ENCODE data around the gene CTDP1. TPM values are rescaled to one million over a fixed set of nuclear protein-coding genes. Genes with fewer than 3 reads are reported as not detected.
"Not testable (repeated sequence)": the region's sequence is repeated elsewhere in the genome, so short reads cannot be mapped to it uniquely, and the experiment has no call there.

Gene CTDP1
- total RNA-seq, 1 experiment from 2014 or later: 6.2 TPM

DNA sequence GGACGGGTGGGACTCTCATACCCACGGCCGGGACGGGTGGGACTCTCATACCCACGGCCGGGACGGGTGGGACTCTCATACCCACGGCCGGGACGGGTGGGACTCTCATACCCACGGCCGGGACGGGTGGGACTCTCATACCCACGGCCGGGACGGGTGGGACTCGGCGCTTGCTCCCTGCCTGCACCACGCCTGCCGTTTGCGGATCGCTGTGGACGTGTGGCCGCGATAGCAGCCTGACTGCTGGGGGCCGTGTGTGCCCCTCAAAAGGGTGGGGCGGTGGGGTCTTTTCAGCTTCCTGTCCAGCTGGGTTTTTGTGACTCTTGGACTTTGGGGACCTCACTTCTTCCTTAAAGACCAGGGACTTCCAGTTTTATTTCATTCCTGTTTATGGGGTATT lies 60.4 kb downstream of the CTDP1 start:
- not testable (repeated sequence) for DNase-seq (ENCODE audit: low read depth)

DNA sequence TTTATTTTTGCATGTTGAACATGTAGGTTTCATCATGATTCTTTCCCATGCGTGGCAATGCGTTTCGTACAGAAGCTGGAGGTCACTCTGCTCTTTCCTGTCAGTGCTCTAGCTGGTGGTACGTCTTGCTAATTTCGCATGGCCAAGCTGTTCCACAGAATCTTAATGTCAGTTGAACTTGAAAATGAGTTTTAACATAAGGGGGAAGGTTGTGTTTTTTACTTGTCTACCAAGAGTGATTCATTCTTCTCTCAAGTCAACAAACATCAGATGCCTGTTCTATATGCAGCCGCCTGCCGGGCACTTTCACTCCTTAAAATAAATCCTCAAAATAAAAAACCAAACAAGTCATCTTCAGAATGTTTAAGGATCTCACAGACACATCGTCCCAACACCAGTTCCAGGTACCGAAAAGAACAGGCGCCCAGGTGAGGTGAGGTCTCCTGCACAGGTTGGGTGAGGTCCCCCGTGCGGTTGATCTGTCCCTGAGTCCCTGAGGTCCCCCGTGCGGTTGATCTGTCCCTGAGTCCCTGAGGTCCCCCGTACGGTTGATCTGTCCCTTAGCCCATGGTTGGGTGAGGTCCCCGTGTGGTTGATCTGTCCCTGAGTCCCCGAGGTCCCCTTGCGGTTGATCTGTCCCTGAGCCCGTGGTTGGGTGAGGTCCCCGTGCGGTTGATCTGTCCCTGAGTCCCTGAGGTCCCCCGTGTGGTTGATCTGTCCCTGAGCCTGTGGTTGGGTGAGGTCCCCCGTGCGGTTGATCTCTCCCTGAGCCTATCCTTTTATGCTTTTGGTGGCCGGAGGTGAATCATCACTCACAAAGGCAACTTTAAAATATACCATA lies 61.1 kb downstream of the CTDP1 start:
- no peak for DNase-seq (ENCODE audit: low read depth)

DNA sequence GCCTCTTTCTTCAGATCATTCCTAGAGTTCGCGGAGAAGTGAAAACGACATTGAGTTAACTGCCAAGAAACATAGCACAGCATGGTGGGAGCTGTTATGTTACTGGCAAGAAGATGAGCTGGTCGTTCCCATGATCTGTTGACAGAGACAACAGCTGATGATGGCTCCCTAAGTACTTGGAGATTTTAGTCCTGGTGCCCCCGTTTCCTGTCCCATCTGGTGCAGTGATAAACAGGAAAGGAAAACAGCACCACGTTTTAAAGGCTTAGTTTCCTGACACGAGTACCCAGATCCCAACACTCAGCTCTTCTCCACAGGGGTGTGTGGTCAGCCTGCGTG lies 61.7 kb downstream of the CTDP1 start:
- DNase-seq (ENCODE audit: low read depth): no peak

DNA sequence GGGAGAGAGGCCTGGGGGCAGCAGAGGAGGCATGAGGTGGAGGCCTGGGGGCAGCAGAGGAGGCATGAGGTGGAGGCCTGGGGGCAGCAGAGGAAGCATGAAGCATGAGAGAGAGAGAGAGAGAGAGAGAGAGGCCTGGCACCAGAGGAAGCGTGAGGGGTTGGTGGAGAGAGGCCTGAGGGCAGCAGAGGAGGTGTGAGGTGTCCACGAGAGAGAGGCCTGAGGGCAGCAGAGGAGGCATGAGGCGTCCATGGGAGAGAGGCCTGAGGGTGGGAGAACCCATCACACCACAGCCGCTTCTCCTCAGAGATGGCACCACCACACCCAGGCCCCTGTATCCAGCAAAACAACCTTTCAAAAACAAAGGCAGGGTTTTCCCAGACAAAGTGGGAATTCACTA lies 62.5 kb downstream of the CTDP1 start:
- DNase-seq (ENCODE audit: low read depth): no peak

DNA sequence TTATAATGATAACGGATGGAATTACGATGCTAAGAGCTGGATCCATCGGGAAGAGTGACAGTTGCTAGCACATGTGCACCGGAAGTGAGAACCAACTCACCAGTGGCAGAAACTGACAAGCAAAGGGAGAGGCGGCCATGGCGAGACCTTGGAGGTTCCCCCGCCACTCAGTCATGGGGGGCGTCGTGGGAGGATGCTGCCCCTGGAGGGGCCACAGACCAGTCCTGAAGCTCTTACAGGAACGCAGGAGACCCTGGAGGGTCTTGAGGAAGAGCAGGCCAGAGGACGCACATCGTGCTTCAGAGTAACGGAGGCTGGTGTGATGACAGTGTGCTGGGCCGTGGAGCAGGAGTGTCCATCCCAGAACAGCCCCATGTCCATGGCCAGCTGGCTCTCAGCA lies 65.0 kb downstream of the CTDP1 start:
- DNase-seq (ENCODE audit: low read depth): no peak

DNA sequence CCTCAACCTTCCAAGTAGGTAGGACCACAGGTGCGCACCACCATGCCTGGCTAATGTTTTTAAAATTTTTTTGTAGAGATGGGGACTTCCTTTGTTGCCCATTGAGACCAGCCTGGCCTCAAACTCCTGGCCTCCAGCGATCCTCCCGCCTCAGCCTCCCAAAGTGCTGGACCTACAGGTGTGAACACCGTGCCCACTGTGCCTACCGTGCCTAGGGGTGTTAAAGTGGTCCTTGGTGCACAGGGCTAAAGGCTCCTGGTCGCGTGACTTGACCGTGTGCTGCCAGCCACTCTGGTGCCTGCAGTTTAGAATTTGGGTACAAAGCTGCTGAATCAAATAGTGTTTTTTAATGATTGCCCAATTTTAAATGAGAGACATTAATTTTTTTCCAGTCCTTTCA lies 67.1 kb downstream of the CTDP1 start:
- no peak for DNase-seq (ENCODE audit: low read depth)

DNA sequence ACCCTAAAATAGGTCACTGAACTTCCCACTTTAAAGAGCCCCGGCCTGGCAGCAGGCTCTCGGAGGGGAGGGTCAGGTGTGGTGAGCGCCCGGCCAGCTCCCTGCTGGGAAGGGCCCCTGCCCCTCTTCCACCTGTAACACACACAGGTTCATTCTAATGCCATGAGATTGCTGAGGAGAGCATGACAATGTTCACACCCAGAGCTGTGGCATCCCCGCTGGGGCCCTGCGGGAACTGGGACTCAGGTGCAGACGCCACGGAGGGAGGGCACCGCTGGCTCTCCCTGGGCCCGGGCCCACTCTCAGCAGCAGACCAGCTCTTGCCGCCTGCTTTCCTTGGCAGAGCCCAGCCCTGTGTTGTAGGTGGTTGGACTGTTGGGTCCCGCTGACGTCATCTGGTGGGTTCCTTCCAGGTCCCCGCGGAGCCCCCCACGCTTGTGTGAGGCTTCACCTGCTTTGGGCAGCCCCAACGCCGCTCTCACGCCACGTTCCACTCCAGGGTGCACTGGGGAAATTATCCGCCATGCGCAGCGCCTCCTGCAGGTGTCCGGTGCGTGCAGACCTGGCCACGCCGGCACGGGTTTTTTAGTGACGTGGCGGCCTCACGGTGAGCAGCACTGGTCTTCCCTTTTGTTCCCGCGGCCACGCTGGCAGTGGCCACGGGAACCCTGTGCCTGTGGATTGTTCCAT lies 67.7 kb downstream of the CTDP1 start:
- no peak for DNase-seq (ENCODE audit: low read depth)

DNA sequence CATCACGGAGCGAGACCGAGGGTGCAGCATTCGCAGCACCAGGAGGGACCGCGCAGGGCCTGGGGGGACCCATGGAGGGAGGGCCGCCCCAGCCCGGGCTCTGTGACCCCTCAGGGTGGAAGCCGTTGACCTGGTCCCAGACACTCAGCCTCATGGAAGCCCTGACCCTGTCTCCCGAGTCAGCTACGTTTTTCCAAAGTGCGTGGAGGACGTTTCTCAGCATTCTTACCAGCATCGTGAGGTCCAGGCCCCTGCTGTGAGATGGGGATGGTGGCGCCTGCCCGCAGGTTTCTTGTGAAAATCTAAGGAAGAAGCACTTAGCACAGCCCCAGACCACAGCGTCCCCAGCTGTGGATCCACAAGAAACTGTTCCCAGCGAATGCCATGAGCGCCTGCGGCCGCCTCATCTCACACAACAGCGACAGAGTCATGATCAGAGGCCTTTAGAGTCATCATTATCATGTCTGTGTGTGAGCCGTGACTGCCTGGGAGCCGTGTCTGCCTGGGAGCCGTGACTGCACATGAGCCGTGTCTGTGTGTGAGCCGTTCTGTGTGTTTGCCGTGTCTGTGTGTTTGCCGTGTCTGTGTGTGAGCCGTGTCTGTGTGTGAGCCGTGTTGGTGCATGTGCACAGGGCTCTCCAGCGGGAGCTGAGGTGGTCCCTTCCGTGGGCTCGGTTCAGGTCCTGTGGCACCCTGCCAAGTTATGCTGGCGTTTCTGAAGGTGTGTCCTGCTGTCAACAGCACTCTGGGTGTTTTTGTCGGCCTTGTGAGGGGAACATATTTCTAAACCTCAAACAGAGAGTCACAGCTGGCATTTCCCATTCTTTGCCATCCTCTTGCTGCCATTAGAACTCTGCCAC lies 68.9 kb downstream of the CTDP1 start:
- no peak for DNase-seq (ENCODE audit: low read depth)

DNA sequence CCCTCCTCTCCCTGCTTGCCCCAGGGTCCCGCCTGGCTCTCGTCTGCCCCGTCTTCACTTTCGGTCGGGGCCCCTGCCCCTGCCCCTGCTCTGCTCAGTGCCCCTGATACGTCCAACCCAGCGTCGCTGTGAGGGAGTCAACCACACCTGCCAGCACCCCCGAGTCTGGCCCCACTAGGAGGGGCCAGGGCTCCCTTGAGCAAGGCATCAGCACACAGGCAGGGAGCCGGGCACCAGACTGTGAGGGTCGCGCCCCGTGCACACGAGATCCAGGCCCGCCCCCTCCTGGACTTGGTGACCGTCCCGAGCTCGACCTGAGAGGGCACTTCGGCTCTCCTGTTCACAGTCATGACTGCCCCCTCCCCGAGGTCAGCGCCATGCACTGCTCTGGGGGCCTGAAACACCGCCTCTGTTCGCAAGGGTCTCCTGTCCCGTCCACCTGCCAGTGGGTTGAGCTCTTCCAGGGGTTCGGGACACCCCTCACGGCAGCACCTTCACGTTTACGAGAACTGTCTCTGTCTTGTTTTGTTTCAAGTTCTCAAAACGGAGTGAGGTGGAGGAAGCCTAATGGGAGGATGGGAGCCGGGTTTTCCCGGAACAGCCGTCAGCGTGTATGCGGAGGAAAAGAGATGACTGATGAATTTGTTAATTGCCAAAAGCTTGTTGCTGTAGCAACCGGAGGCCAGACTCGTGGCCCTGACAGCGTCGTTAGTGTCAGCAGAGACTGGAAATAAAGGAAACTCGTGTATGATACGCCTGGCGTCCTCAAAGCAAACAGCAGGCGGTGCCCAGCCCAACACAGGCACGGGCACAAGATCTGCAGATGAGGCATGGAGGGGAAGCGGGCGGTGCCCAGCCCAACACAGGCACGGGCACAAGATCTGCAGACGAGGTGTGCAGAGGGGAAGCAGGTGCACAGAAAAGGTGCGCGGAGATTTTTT lies 69.9 kb downstream of the CTDP1 start:
- DNase-seq (ENCODE audit: low read depth): no peak

DNA sequence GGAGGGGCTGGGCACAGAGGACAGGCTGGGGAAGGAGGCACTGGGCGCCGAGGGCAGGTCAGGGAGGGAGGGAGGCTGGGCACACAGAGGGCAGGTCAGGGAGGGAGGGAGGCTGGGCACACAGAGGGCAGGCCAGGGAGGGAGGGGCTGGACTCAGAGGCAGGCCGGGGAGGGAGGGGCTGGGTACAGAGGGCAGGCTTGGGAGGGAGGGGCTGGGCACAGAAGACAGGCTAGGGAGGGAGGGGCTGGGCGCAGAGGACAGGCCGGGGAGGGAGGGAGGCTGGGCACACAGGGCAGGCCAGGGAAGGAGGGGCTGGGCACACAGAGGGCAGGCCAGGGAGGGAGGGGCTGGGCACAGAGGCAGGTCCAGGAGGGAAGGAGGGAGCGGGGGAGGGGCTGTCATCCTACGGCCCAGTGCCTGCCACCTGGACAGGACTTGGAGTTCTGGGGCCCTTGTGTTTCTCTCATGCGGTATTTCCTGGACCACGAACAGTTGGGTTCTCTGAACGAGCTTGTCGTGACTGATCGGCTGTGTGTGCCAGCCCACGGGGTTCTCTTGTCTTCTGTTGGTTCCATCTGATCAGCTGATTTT lies 71.5 kb downstream of the CTDP1 start:
- no peak for DNase-seq (ENCODE audit: low read depth)

DNA sequence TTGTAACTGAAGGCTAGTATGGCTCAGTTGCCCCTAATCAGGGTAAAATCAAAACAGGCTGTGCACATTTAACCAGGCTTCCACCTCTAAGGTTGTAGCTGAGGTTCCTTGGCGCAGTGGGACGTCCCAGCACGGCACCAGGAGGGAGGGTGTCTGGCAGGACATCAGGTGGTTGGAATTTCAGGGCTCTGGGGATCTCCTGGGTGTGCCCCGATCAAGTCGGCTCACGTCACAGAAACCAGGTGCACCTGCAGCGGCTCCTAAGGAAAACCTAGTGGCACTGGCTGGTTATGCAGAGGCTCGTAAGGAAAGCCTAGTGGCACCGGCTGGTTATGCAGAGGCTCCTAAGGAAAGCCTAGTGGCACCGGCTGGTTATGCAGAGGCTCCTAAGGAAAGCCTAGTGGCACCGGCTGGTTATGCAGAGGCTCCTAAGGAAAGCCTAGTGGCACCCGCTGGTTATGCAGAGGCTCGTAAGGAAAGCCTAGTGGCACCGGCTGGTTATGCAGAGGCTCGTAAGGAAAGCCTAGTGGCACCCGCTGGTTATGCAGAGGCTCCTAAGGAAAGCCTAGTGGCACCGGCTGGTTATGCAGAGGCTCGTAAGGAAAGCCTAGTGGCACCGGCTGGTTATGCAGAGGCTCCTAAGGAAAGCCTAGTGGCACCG lies 72.4 kb downstream of the CTDP1 start:
- DNase-seq (ENCODE audit: low read depth): not testable (repeated sequence)

DNA sequence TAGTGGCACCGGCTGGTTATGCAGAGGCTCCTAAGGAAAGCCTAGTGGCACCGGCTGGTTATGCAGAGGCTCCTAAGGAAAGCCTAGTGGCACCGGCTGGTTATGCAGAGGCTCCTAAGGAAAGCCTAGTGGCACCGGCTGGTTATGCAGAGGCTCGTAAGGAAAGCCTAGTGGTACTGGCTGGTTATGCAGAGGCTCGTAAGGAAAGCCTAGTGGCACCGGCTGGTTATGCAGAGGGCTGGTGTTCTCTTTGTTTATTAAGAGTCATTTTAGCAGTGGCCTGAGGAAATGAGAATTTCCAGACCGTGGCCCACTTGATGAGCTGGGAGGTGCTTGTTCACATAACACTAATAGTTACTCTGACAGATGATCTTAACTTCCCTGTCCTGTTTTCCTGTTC lies 73.3 kb downstream of the CTDP1 start:
- DNase-seq (ENCODE audit: low read depth): not testable (repeated sequence)

DNA sequence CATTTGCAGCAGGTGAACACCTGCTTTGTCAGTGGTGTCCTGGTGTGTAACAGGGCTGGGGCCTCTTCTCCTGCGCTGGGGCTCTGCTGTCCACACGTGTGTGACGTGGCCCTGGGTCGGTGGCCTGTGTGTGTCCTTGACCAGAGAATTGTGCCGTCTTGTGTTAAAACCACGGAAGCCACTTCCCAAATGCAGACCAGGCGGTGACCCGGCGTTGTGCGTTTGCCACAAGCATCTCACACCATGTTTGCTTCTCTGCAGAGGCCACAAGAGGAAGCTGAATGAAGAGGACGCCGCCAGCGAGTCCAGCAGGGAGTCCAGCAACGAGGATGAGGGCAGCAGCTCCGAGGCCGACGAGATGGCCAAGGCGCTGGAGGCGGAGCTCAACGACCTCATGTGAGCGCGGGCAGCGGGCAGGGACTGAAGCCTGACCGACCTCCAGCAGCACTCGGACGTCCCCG lies 73.8 kb downstream of the CTDP1 start:
- no peak for DNase-seq (ENCODE audit: low read depth)

DNA sequence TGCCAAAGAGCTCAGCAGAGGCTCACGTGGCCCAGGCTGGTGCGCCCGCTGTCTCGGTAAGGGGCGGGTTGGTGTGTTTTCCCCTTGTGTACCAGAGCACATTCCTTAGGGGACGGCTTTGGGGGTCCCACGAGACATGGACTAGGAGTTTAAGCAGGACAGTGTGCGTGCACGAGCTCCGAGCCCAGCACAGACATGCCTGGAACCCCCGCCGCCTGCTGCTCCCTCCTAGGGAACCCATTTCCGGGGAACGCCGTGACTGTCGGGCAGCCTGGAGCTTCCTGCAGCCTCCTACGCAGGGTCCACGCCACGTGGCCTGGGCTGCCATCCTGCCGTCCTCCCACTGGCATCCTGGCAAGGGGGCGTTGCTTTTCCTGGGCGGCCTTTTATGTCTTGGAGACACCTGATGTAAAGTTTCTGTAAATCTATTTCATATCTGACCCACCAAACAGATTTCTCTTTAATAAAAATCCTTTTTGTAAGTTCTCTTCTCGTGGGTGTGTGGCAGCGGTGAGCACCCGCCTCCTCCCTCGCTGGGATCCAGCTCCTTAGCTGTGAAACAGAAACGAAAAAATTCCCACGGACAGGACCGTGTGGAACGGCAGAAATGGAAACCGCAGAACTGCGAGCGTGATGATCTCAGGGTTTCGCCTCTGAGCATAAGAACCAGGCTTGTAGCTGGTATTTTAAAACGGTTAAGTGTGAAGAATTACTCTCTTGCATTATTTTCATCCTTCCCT lies 74.6 kb downstream of the CTDP1 start:
- no peak for DNase-seq (ENCODE audit: low read depth)

DNA sequence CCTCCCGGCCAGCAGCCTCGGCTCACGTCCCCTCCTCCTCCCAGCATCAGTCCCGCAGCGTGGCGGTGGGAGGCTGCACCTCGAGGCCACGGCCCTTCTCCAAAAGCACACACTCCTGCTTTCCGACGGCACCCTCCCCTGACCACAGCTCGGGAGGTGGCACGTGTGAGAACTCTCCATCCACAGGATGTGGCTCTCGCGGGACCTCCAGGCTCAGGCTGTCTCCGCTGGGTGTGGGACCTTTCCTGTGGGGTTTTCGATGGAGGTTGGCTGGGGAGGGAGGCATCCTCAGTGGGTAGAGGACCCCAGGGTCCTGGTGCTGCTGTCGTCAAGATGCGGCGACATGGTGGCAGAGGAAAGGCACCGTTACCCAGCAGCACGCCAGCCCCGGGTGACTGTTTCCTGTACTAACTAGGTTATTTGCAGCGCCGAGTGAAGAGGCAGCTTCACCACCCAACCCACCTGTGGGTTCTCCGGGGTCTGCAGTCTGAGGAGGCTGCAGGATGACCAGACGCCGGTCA lies 75.3 kb downstream of the CTDP1 start:
- DNase-seq (ENCODE audit: low read depth): no peak

DNA sequence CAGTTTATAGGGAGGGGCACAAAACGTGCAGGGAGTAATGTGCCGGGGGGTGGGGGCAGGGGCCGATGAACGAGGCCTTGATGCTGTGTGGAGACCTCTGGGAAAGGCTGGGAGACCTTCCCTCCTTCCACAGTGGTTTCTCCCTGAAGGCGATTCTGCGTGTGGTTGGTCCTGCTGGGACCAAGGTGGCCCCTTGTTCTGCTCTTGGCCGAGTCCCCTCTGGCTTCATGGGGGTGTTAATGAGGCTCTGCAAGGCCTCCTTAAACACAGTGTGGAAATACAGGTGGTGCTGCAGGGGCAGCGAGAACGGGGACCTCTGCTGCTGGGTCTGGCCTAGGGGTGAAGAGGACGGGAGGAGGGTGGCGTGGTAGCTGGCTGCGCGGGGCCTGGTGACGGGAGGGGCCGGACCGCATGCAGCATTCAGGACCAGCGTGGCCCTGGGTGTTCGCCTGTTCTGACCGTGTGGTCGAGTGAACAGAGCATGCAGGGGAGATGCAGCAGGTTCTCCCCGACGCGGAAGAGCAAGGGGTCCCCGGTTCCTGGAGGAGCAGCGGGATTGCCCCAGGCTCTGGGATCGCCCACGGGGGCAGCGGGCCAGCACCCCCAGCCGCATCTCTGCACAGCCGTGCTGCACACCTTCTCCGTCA lies 76.0 kb downstream of the CTDP1 start:
- no peak for DNase-seq (ENCODE audit: low read depth)

DNA sequence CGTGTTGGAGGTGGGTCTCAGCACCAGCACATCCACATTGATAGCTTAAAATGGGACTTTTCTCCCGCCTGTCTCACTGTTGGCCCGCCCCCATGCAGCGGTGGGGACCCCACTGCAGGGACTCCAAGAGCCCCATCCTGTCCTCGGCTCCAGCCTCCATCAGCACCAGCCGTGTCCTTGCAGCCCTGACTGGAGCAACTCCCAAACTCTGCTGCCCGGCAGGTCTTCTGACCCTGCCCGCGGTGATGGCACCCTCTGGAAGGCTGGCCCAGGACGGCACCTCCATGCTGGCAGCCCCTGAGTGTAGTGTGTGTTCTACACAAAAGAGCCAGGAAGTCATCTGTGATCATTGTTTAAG lies 76.5 kb downstream of the CTDP1 start:
- DNase-seq (ENCODE audit: low read depth): no peak

DNA sequence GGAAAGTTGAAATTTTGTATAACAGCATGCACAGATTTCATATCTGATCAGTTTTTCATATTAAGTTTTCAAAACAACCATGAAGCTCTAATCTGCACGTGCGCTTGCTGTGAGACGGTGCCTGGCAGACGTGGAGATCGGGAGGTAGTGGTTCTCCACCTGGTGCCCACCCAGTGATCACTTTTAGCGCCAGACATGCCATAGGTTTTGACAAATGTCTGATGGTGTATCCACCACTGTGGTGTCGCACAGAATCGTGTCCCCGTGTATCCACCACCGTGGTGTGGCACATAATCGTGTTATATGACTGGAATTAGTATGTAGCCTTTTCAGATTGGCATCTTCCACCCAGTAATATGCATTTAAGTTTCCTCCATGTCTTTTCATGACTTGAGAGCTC lies 77.2 kb downstream of the CTDP1 start:
- DNase-seq (ENCODE audit: low read depth): no peak

DNA sequence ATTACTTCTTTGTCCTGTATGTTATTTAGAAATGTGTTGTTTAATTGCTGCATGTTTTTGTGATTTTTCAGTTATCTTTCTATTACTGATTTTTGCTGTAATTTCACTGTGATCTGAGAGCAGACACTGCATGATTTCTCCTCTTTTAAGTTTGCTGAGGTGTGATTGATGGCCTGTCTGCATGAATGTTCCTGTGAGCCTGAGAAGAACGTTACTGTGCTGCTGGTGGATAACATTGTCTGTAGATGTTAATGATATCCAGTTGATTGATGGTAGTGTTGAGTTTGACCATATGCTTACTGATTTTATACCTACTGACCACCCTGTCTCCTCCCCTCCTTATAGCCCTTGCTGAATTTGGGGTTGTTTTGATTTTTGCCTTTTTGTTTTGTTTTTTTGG lies 80.7 kb downstream of the CTDP1 start:
- DNase-seq (ENCODE audit: low read depth): no peak
